WERI-Rb-1 (cell line): ENCODE measurements around the gene HIVEP2.

ENCODE experiments used
- DNase-seq: peaks from one replicate; pipeline ENCODE4 v3.0.0-alpha.2; 2020
- H3K27ac ChIP-seq: fragments of 250-450 bp; sonication (Bioruptor Pico); 2 replicates; pipeline ENCODE4 v1.5.1; 2020; ENCODE audit warnings: mild to moderate bottlenecking, moderate library complexity
- H3K27me3 ChIP-seq: fragments of 250-450 bp; sonication (Bioruptor Pico); 2 replicates; pipeline ENCODE4 v1.5.1; 2021; ENCODE audit warnings: mild to moderate bottlenecking, low read depth, moderate library complexity; ENCODE audit not compliant: insufficient read depth, severe bottlenecking
- H3K36me3 ChIP-seq: fragments of 250-450 bp; sonication (Bioruptor Pico); 2 replicates; pipeline ENCODE4 v1.5.1; 2020; ENCODE audit warnings: mild to moderate bottlenecking, moderate library complexity
- H3K4me3 ChIP-seq: 2 replicates; pipeline ENCODE4 v1.5.1; 2011; ENCODE audit warnings: low read depth, mild to moderate bottlenecking, control low read depth, low read length
- H3K9me3 ChIP-seq: fragments of 250-450 bp; sonication (Bioruptor Pico); 2 replicates; pipeline ENCODE4 v1.5.1; 2021; ENCODE audit warnings: mild to moderate bottlenecking, moderate library complexity; ENCODE audit not compliant: severe bottlenecking
- CTCF ChIP-seq: IDR thresholded peaks from 2 replicates; pipeline ENCODE4 v1.5.1; 2011; ENCODE audit warnings: low read depth, mild to moderate bottlenecking, control low read depth, inconsistent platforms, low read length

HIVEP2 gene

GRCh38 chr6:142713959-142714358, 231.0 kb downstream of the HIVEP2 start:
- TF ChIP-seq CTCF, result no peak
- Histone ChIP-seq H3K9me3 (no peaks in the 10 kb centered on the region), H3K27ac (no peak overlapping the region), H3K4me3 (no peak overlapping the region), H3K27me3 (no peaks in the 10 kb centered on the region), H3K36me3 (no peaks in the 10 kb centered on the region)
- no peak for DNase-seq

- Histone ChIP-seq H3K27me3 (no peaks in the 10 kb centered on the region), H3K27ac (no peak overlapping the region), H3K9me3 (no peaks in the 10 kb centered on the region), H3K4me3 (no peak overlapping the region), H3K36me3 (no peaks in the 10 kb centered on the region)
- TF ChIP-seq CTCF, result no peak
- DNase-seq, result no peak
Measured at GRCh38 chr6:142712231-142712630, 232.7 kb downstream of the HIVEP2 start.

GRCh38 chr6:142708651-142709050, 236.3 kb downstream of the HIVEP2 start:
- Histone ChIP-seq H3K9me3 (no peaks in the 10 kb centered on the region), H3K27ac (no peak overlapping the region), H3K27me3 (no peaks in the 10 kb centered on the region), H3K4me3 (no peak overlapping the region), H3K36me3 (no peaks in the 10 kb centered on the region)
- no peak for TF ChIP-seq CTCF
- no peak for DNase-seq

- Histone ChIP-seq H3K27ac (no peak overlapping the region), H3K9me3 (no peaks in the 10 kb centered on the region), H3K36me3 (no peaks in the 10 kb centered on the region), H3K4me3 (no peak overlapping the region), H3K27me3 (no peaks in the 10 kb centered on the region)
- DNase-seq, result no peak
- no peak for TF ChIP-seq CTCF
Measured at GRCh38 chr6:142707255-142707654, 237.7 kb downstream of the HIVEP2 start.

GRCh38 chr6:142706210-142706609, 238.8 kb downstream of the HIVEP2 start:
- Histone ChIP-seq H3K36me3 (no peaks in the 10 kb centered on the region), H3K27ac (no peak overlapping the region), H3K27me3 (no peaks in the 10 kb centered on the region), H3K9me3 (no peaks in the 10 kb centered on the region), H3K4me3 (no peak overlapping the region)
- TF ChIP-seq CTCF, result no peak
- no peak for DNase-seq

- TF ChIP-seq CTCF, result no peak
- Histone ChIP-seq H3K36me3 (no peaks in the 10 kb centered on the region), H3K27ac (no peak overlapping the region), H3K9me3 (no peaks in the 10 kb centered on the region), H3K4me3 (no peak overlapping the region), H3K27me3 (no peaks in the 10 kb centered on the region)
- DNase-seq, result no peak
Measured at GRCh38 chr6:142705054-142705453, 239.9 kb downstream of the HIVEP2 start.
